D721Med (cell line): ENCODE data around the gene PLCD3.

Source experiments
- DNase-seq: peaks from one replicate; pipeline ENCODE4 v3.0.0; 2011; ENCODE audit warnings: low spot score; ENCODE audit not compliant: insufficient read length
- FAIRE-seq: peaks from 2 replicates; lab custom pipeline; 2011; peaks lifted over from hg19 to GRCh38; lab: Jason Lieb, UNC
- TF ChIP-seq, protein P1 (sequence below): IDR thresholded peaks from 2 replicates; pipeline ENCODE4 v1.5.1; 2012; ENCODE audit warnings: mild to moderate bottlenecking, control low read depth; ENCODE audit not compliant: insufficient read depth; ENCODE audit errors: missing control alignments

PLCD3 gene

DNA sequence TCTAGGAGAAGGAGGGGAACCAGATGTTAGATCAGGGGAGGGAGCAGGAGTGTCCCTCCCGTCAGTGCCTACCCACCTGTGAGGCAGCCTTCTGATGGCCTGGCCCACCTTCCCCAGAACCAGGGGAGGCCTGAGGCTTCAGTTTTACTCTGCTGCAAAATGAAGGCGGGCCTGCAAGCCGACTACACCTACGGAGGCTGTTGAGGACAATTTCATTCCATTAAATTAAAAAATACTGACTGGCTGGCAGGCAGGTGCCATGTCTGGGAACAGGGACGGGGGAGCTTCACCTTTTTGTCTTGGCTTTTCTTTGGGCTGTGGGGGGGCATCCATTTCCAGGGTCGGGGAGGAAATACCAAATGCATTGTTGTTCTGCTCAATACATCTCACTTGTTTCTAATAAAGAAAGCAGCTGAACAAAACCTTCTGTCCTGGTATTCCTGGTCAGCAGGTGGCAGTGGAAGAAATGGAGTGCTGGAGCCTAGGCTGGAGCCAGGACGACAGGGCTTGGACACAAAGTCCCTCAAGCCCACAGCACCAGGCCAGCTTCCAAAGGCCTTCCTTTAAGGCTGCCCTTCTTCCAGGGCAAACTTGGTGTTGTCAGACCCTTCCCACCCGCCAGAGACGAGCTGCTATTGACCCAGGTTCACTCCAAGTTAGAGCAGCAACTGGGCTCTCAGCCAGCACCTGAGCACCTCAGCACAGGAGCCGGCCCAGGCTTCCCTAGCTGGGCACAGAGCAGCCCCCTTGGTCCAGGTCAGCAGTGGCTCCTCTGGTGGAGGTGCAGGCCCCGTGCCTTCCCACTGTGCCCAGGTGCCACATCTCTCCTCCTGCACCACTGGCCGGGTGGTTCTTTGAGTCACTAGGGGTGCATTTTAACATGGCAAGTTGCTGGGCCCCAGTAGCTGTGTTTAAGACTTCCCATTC is 23.5 kb downstream of the PLCD3 start:
- DNase-seq (no peak), FAIRE-seq (no peak)
- TF ChIP-seq, protein P1, sequence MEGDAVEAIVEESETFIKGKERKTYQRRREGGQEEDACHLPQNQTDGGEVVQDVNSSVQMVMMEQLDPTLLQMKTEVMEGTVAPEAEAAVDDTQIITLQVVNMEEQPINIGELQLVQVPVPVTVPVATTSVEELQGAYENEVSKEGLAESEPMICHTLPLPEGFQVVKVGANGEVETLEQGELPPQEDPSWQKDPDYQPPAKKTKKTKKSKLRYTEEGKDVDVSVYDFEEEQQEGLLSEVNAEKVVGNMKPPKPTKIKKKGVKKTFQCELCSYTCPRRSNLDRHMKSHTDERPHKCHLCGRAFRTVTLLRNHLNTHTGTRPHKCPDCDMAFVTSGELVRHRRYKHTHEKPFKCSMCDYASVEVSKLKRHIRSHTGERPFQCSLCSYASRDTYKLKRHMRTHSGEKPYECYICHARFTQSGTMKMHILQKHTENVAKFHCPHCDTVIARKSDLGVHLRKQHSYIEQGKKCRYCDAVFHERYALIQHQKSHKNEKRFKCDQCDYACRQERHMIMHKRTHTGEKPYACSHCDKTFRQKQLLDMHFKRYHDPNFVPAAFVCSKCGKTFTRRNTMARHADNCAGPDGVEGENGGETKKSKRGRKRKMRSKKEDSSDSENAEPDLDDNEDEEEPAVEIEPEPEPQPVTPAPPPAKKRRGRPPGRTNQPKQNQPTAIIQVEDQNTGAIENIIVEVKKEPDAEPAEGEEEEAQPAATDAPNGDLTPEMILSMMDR, result no peak

DNA sequence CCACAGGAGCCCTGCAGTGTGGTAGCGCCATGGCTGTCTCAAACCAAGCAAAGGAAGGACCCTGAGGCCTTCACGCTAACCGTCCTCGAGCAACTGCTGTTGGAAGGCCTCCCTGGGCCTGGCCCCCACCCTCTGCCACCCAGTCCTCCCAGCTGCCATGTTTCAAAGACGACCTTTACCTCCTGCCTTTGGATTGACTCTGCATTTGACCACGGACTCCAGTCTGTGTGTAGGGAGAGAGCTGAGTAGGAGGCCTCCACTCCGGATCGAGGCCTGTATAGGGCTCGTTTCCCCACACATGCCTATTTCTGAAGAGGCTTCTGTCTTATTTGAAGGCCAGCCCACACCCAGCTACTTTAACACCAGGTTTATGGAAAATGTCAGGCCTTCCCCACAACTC is 24.3 kb downstream of the PLCD3 start:
- DNase-seq, result no peak
- FAIRE-seq, result no peak
- TF ChIP-seq, protein P1, result no peak

DNA sequence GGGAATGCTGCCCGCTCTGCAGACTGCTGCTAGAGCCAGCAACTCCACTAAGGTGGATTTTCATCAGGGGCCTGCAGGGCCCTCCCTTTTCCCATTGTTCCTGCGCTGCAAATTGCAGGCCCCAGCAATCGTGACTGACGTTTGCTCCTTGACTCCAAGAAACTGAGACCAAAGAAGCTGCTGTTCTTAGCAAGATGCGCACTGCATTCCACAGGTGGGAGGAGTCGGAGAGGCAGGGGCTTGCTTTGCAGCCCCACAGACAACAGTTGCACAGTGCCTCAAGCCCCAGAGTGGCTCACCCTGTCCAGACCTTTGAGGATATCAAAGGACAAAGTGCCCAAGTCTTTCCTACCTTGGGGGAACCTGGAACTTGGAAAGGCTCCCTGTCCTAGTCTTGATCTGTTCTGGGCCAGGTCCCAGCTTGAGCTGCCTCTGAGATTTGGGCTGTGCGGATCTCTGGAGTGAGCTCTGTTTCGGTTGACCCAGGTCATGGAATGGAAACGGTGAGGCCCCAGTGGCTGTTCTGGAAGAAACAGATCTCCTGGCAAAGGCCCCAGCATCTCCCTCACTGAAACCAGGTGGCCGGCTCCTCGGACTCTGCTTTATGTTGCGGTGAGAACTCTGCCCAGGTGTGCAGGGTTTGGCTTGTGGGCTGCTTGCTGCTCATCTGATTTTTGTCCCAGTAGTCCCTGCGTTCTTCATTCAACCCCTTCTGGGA is 24.9 kb downstream of the PLCD3 start:
- TF ChIP-seq, protein P1, result no peak
- FAIRE-seq (no peak), DNase-seq (no peak)

DNA sequence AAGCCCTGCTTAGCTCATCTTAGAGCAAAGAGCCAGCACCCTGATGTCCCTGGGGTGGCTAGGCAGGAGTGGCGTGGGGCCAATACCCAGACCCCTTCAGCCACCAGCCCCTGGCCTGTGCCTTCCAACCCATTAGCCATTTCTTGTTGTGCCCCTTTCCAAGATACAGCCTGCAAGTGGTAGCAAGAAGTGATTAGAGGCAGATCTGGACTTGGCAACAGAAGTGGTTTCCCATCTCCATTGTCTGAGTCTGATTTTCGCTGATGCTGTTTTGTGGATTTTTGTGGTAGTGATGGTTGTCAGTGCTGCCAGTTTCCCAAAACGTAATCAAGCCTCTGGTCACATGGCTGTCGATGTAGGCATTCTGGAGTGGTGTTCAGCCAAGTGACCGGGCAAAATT is 25.7 kb downstream of the PLCD3 start:
- TF ChIP-seq, protein P1, result no peak
- DNase-seq (no peak), FAIRE-seq (no peak)

DNA sequence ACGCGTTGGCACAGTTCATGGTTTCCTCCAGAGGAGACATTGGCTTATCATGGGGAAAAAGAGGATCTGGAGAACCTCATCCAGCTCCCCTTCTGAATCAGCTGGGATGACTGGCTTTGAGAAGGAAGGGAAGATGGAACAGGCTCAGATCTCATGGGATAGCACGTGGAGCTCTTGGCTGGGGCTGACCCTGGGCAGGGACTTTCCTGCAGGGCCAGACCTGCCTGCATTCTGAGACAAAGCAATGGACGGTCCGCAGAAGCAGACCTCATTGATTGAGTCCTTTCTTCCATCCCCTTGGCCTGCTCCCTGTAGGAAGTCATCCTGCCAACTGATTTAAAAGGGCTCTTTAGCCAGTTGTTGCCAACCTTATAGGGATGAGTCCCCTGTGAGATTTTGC is 26.2 kb downstream of the PLCD3 start:
- TF ChIP-seq, protein P1, result no peak
- DNase-seq, result no peak
- no peak for FAIRE-seq

DNA sequence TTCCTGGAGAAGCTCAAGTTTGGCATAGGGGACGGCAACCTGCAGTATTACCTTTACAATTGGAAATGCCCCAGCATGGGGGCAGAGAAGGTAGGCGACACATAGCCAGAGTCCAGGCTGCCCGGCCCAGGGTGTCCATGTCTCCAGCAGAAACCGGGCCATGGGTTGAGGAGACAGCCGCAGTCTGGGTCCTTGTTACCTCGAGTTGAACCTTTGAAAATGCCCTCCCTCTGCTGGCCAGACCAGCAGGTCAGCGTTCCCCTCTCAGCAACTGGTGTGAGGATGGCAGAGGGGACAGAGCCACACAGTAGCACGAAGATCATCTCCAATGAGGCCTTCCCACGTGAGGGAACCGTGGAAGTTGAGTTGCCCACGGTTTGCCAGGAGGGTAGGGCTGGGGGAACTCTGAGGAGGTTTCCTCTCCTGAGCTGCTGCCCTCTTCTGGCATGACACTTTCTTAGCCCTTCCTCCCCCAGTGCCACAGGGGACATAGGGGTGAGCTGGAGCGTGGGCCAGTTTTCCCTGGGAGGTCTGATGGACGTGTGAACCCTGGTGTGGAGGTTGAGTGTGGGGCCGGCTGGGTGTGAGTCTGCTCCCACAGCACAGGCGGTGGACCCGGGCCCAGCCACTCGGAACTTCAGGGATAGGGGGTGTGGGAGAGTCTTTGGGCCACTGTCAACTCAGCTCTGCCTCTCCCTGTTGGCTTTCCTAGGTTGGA is 27.2 kb downstream of the PLCD3 start:
- TF ChIP-seq, protein P1, result no peak
- FAIRE-seq (no peak), DNase-seq (no peak)
